Parietal lobe (tissue), 1 donor: Measurements from ENCODE around the gene PLA2G4D. TPM values are rescaled to one million over a fixed set of nuclear protein-coding genes. Genes with fewer than 3 reads are reported as not detected.

Experiments used
- total RNA-seq: library from RNA; depleted of rRNA; stranded (reverse); fragments of >200 nt; gene quantifications from one replicate; pipeline ENCODE4 v1.2.3, GENCODE V29; 2014

Gene PLA2G4D
- total RNA-seq = not detected

GRCh38 chr15:42094512-42094963 lies at the start of gene PLA2G4D:
TSS of gene PLA2G4D (minus strand) at chr15:42094562. CDS start at chr15:42094459, 103 bp downstream.

GRCh38 chr15:42020713-42021273 lies 73.6 kb downstream of the PLA2G4D start, which contains the start of gene PLA2G4E:
TSS of gene PLA2G4E (minus strand) at chr15:42021042. CDS start at chr15:42021030, 12 bp downstream.

Other genes with a start within 250 kb of the PLA2G4D start
- gene SPTBN5, start 200.5 kb downstream of the PLA2G4D start, total RNA-seq = 0.63 TPM
- 1.9 TPM for gene EHD4, start 122.0 kb downstream of the PLA2G4D start, total RNA-seq
- gene PLA2G4E, start 73.5 kb downstream of the PLA2G4D start, total RNA-seq = not detected
- gene PLA2G4F, start 62.1 kb upstream of the PLA2G4D start, total RNA-seq = not detected
- 109 TPM for gene VPS39, start 113.7 kb upstream of the PLA2G4D start, total RNA-seq
- 21.0 TPM for gene GANC, start 178.6 kb upstream of the PLA2G4D start, total RNA-seq
- 76.1 TPM for gene TMEM87A, start 178.9 kb upstream of the PLA2G4D start, total RNA-seq